ENCODE measurements around the gene CCDC13. TPM values are rescaled to one million over a fixed set of nuclear protein-coding genes. Genes with fewer than 3 reads are reported as not detected.

Gene CCDC13
- total and polyA plus RNA-seq, 4 donors: 1.9 to 7.6 (median 3.2) TPM

DNA sequence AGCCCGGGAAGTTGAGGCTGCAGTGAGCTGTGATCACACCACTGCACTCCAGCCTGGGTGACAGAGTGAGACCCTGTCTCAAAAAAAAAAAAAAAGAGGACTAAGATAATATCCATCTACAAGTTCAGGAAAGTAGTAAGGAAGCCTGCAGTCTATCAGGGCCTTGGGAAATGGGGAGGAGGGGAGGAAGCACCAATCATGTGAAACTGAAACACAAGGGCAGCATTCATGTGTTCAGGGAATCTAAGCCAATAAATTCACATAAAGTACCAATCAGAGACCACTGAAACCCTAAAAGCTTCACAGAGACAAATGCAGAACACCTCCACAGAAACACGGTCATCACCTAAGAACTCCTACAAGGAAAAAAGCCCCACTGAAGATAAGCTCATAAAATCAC is 47.6 kb downstream of the CCDC13 start:
- WGBS, 2 donors: 90 to 95% methylated on average over 2 of the region's 2 CpGs
- TF ChIP-seq, protein P1, sequence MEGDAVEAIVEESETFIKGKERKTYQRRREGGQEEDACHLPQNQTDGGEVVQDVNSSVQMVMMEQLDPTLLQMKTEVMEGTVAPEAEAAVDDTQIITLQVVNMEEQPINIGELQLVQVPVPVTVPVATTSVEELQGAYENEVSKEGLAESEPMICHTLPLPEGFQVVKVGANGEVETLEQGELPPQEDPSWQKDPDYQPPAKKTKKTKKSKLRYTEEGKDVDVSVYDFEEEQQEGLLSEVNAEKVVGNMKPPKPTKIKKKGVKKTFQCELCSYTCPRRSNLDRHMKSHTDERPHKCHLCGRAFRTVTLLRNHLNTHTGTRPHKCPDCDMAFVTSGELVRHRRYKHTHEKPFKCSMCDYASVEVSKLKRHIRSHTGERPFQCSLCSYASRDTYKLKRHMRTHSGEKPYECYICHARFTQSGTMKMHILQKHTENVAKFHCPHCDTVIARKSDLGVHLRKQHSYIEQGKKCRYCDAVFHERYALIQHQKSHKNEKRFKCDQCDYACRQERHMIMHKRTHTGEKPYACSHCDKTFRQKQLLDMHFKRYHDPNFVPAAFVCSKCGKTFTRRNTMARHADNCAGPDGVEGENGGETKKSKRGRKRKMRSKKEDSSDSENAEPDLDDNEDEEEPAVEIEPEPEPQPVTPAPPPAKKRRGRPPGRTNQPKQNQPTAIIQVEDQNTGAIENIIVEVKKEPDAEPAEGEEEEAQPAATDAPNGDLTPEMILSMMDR (IDR thresholded peaks at IDR 0.05; ENCODE audit: control extremely low read depth, extremely low read depth): no peak
- Histone ChIP-seq H3K9ac (ENCODE audit: insufficient read depth in 1 of 2, low read length in 2 of 2) (no peak overlapping the region), H3K36me3 (ENCODE audit: control insufficient read depth in 4 of 4, insufficient read depth in 4 of 4, low read length in 4 of 4) (no peaks in the 10 kb centered on the region), H3K27ac (ENCODE audit: low read depth in 1 of 2, low read length in 1 of 2) (no peak overlapping the region), H3K27me3 (ENCODE audit: control insufficient read depth in 3 of 3, insufficient read depth in 3 of 3, low read length in 2 of 3) (no peaks in the 10 kb centered on the region), H3K4me1 (ENCODE audit: control insufficient read depth in 5 of 5, insufficient read depth in 5 of 5, low read length in 5 of 5) (no peaks in the 10 kb centered on the region), H3K9me3 (ENCODE audit: control insufficient read depth in 4 of 4, insufficient read depth in 3 of 4, low read length in 3 of 4) (no peaks in the 10 kb centered on the region), H3K4me3 (no peak overlapping the region)
- ATAC-seq (ENCODE audit: insufficient read depth, low FRiP score): no peak
- DNase-seq: no peak

DNA sequence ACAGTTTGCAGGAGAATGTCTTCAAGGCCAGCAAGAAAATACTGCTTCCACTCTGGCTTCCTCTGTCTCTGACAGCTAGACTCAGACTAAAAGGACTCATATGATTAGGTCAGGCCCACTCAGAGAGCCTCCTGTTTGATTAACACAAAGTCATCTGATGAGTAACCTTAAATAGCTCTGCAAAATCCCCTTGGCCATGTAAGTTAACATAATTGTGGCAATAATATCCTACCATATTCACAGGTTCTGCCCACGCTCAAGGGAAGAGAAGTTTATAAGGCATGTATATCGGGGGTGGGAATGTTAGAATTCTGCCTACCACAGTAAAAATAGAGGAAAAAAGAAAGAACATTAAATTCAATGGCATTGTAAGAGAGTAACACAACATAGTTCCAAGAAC is 49.8 kb downstream of the CCDC13 start:
- WGBS, 2 donors: 95% methylated on average over 2 of the region's 2 CpGs
- no peak overlapping the region for H3K4me3 ChIP-seq
- no peaks in the 10 kb centered on the region for H3K4me1 ChIP-seq (ENCODE audit: control insufficient read depth in 5 of 5, insufficient read depth in 5 of 5, low read length in 5 of 5)
- DNase-seq (no peak), ATAC-seq (ENCODE audit: insufficient read depth, low FRiP score) (no peak)
- no peaks in the 10 kb centered on the region for H3K27me3 ChIP-seq (ENCODE audit: control insufficient read depth in 3 of 3, insufficient read depth in 3 of 3, low read length in 2 of 3)
- H3K9me3 ChIP-seq (ENCODE audit: control insufficient read depth in 4 of 4, insufficient read depth in 3 of 4, low read length in 3 of 4): no peaks in the 10 kb centered on the region
- peak overlapping the region in 1 of 2 donors; percentile 48 for H3K27ac ChIP-seq (ENCODE audit: low read depth in 1 of 2, low read length in 1 of 2)
- no peaks in the 10 kb centered on the region for H3K36me3 ChIP-seq (ENCODE audit: control insufficient read depth in 4 of 4, insufficient read depth in 4 of 4, low read length in 4 of 4)
- H3K9ac ChIP-seq (ENCODE audit: insufficient read depth in 1 of 2, low read length in 2 of 2): no peak overlapping the region
- TF ChIP-seq, protein P1 (IDR thresholded peaks at IDR 0.05; ENCODE audit: control extremely low read depth, extremely low read depth): no peak

Small RNA genes within 50 kb of the gene (small RNA-seq; reads per million reads assigned to genes)
- not detected for gene CCDC13 (ENCODE audit: low replicate concordance)

Other genes starting within 250 kb of the CCDC13 start
- 10 to 100 TPM; 35.1 to 61.4 TPM for gene SEC22C, start 191.3 kb downstream of the CCDC13 start, total RNA-seq
- gene SEC22C, start 191.3 kb downstream of the CCDC13 start, polyA plus RNA-seq: 10 to 100 TPM; 23.3 to 34.8 TPM
- 10 to 100 TPM; 14.0 to 20.3 TPM for gene SS18L2, start 182.4 kb downstream of the CCDC13 start, total RNA-seq
- gene SS18L2, start 182.4 kb downstream of the CCDC13 start, polyA plus RNA-seq: 10 to 100 TPM; 30.3 to 65.7 TPM
- gene NKTR, start 172.6 kb downstream of the CCDC13 start, total RNA-seq: 100 to 1,000 TPM in 1 of 2 donors, 10 to 100 TPM in 1; 67.7 to 291 TPM
- 10 to 100 TPM; 15.3 to 38.1 TPM for gene NKTR, start 172.6 kb downstream of the CCDC13 start, polyA plus RNA-seq
- 10 to 100 TPM in 1 of 2 donors, 1 to 10 TPM in 1; 8.6 to 34.1 TPM for gene ZBTB47, start 119.6 kb downstream of the CCDC13 start, total RNA-seq
- 10 to 100 TPM; 12.0 to 19.6 TPM for gene ZBTB47, start 119.6 kb downstream of the CCDC13 start, polyA plus RNA-seq
- not detected for gene KLHL40, start 87.7 kb downstream of the CCDC13 start, total RNA-seq
- under 1 TPM in 1 of 2 donors, not detected in 1; 0.05 TPM for gene KLHL40, start 87.7 kb downstream of the CCDC13 start, polyA plus RNA-seq
- 1 to 10 TPM in 1 of 2 donors, under 1 TPM in 1; 0.65 to 2.7 TPM for gene HHATL, start 70.5 kb downstream of the CCDC13 start, total RNA-seq
- under 1 TPM; 0.39 to 0.60 TPM for gene HHATL, start 70.5 kb downstream of the CCDC13 start, polyA plus RNA-seq
- gene HIGD1A, start 31.2 kb upstream of the CCDC13 start, total RNA-seq: 10 to 100 TPM; 76.1 to 94.6 TPM
- 100 to 1,000 TPM in 1 of 2 donors, 10 to 100 TPM in 1; 77.6 to 148 TPM for gene HIGD1A, start 31.2 kb upstream of the CCDC13 start, polyA plus RNA-seq
- gene ACKR2, start 36.2 kb upstream of the CCDC13 start, total RNA-seq: 1 to 10 TPM; 5.5 to 5.7 TPM
- gene ACKR2, start 36.2 kb upstream of the CCDC13 start, polyA plus RNA-seq: 1 to 10 TPM; 1.1 to 1.5 TPM
- gene CYP8B1, start 102.6 kb upstream of the CCDC13 start, total RNA-seq: under 1 TPM in 1 of 2 donors, not detected in 1; 0.09 TPM
- under 1 TPM in 1 of 2 donors, not detected in 1; 0.01 TPM for gene CYP8B1, start 102.6 kb upstream of the CCDC13 start, polyA plus RNA-seq
- gene ZNF662, start 132.9 kb upstream of the CCDC13 start, total RNA-seq: 10 to 100 TPM in 1 of 2 donors, 1 to 10 TPM in 1; 8.7 to 22.7 TPM
- gene ZNF662, start 132.9 kb upstream of the CCDC13 start, polyA plus RNA-seq: 1 to 10 TPM in 1 of 2 donors, under 1 TPM in 1; 0.85 to 4.1 TPM
- 10 to 100 TPM in 1 of 2 donors, 1 to 10 TPM in 1; 8.2 to 16.1 TPM for gene GASK1A, start 206.1 kb upstream of the CCDC13 start, total RNA-seq
- 1 to 10 TPM; 1.5 to 1.9 TPM for gene GASK1A, start 206.1 kb upstream of the CCDC13 start, polyA plus RNA-seq